Upper lobe of right lung (tissue), 1 donor: Measurements from ENCODE around the gene GFM2. TPM values are rescaled to one million over a fixed set of nuclear protein-coding genes. Genes with fewer than 3 reads are reported as not detected.
"Not testable (repeated sequence)": the region's sequence is repeated elsewhere in the genome, so short reads cannot be mapped to it uniquely, and the experiment has no call there.

Experiments
- ATAC-seq: fragments of 200-7000 bp; cut with Tn5 transposase; one replicate; pipeline ENCODE4 v1.9.1; 2020; ENCODE audit warnings: mild to moderate bottlenecking, moderate library complexity
- DNase-seq: peaks from one replicate; pipeline ENCODE4 v3.0.0-alpha.2; 2020
- H3K27ac ChIP-seq: fragments of 200-600 bp; one replicate; pipeline ENCODE4 v1.8.0; 2022
- H3K27me3 ChIP-seq: fragments of 200-600 bp; one replicate; pipeline ENCODE4 v1.8.0; 2022; ENCODE audit warnings: mild to moderate bottlenecking
- H3K36me3 ChIP-seq: fragments of 200-600 bp; one replicate; pipeline ENCODE4 v1.8.0; 2022
- H3K4me1 ChIP-seq: fragments of 200-600 bp; one replicate; pipeline ENCODE4 v1.8.0; 2022
- H3K4me3 ChIP-seq: fragments of 200-600 bp; one replicate; pipeline ENCODE4 v1.8.0; 2022; ENCODE audit warnings: mild to moderate bottlenecking
- H3K9me3 ChIP-seq: fragments of 200-600 bp; one replicate; pipeline ENCODE4 v1.8.0; 2022
- CTCF ChIP-seq: fragments of 200-600 bp; IDR thresholded peaks from one replicate; pipeline ENCODE4 v1.8.0; 2022; ENCODE audit warnings: antibody characterized with exemption
- intact Hi-C: fragments of 100-400 bp; cut with DNase I; formaldehyde crosslinking; loops from one replicate; pipeline ENCODE4 v1.11.0; 2022
- total RNA-seq: library from RNA; stranded (reverse); fragmentation: NEBNext Ultra II Directional; extraction: Animal tissue kit (Norgen Biotek cat#: 25700); gene quantifications from one replicate; pipeline ENCODE4 v1.2.1, GENCODE V29; 2021
- donor health status: DM: no; HTN: yes; CAD: no; lungs with severe emphysema.

The GFM2 gene
- total RNA-seq, 1 donor from 2014 or later = 16.8 TPM

GRCh38 chr5:74762599-74762998, 4.3 kb downstream of the GFM2 start:
- Histone ChIP-seq H3K9me3 (no peaks in the 10 kb centered on the region), H3K27me3 (no peaks in the 10 kb centered on the region), H3K4me1 (peaks cover 14% of the 10 kb centered on the region), H3K36me3 (peaks cover 58% of the 10 kb centered on the region), H3K27ac (no peak overlapping the region), H3K4me3 (no peak overlapping the region)
- intact Hi-C loops = no loop called here
- no peak for TF ChIP-seq CTCF
- ATAC-seq (no peak), DNase-seq (no peak)

GRCh38 chr5:74761241-74761640, 5.7 kb downstream of the GFM2 start:
- peaks cover 72% of the 10 kb centered on the region for H3K36me3 ChIP-seq
- no peak for TF ChIP-seq CTCF
- ATAC-seq (no peak), DNase-seq (no peak)
- H3K4me1 ChIP-seq = peaks cover 14% of the 10 kb centered on the region
- H3K27me3 ChIP-seq = no peaks in the 10 kb centered on the region
- no peak overlapping the region for H3K27ac ChIP-seq
- no peaks in the 10 kb centered on the region for H3K9me3 ChIP-seq
- intact Hi-C loops = no loop called here
- no peak overlapping the region for H3K4me3 ChIP-seq

- H3K4me3 ChIP-seq, H3K4me1 ChIP-seq, H3K27me3 ChIP-seq, ATAC-seq, H3K27ac ChIP-seq, H3K9me3 ChIP-seq, DNase-seq, intact Hi-C loops: not testable (repeated sequence)
- peaks cover 76% of the 10 kb centered on the region for H3K36me3 ChIP-seq
Observed at GRCh38 chr5:74748742-74749141, 18.2 kb downstream of the GFM2 start.

- Histone ChIP-seq H3K9me3 (no peaks in the 10 kb centered on the region), H3K36me3 (peaks cover 75% of the 10 kb centered on the region), H3K27ac (no peak overlapping the region), H3K27me3 (no peaks in the 10 kb centered on the region), H3K4me1 (no peaks in the 10 kb centered on the region), H3K4me3 (no peak overlapping the region)
- DNase-seq (no peak), ATAC-seq (no peak)
- no peak for TF ChIP-seq CTCF
- intact Hi-C loops = no loop called here
Observed at GRCh38 chr5:74738406-74738805, 28.5 kb downstream of the GFM2 start.

GRCh38 chr5:74736759-74737158, 30.2 kb downstream of the GFM2 start:
- no peak for TF ChIP-seq CTCF
- no peaks in the 10 kb centered on the region for H3K4me1 ChIP-seq
- peaks cover 84% of the 10 kb centered on the region for H3K36me3 ChIP-seq
- no peak overlapping the region for H3K4me3 ChIP-seq
- H3K27me3 ChIP-seq = no peaks in the 10 kb centered on the region
- no peak overlapping the region for H3K27ac ChIP-seq
- H3K9me3 ChIP-seq = no peaks in the 10 kb centered on the region
- no peak for ATAC-seq
- DNase-seq = no peak
- intact Hi-C loops = no loop called here

- Histone ChIP-seq H3K4me1 (no peaks in the 10 kb centered on the region), H3K9me3 (no peaks in the 10 kb centered on the region), H3K4me3 (no peak overlapping the region), H3K27me3 (no peaks in the 10 kb centered on the region), H3K27ac (no peak overlapping the region), H3K36me3 (peaks cover 86% of the 10 kb centered on the region)
- intact Hi-C loops = no loop called here
- TF ChIP-seq CTCF = no peak
- no peak for ATAC-seq
- no peak for DNase-seq
Observed at GRCh38 chr5:74725331-74725730, 41.6 kb downstream of the GFM2 start.
